Measurements from ENCODE around the gene KRTAP10-11.
"Not testable (repeated sequence)": the region's sequence is repeated elsewhere in the genome, so short reads cannot be mapped to it uniquely, and the experiment has no call there.

The KRTAP10-11 gene

GRCh38 chr21:44686000-44686781 is 40.0 kb downstream of the KRTAP10-11 start:
- H2AFZ ChIP-seq (ENCODE audit: low read length), result peak overlapping the region; percentile 12
- H3K9ac ChIP-seq (ENCODE audit: low read depth, low read length, poor library complexity), result no peak overlapping the region
- no peak overlapping the region for H3K4me3 ChIP-seq (ENCODE audit: low read length in 2 of 2)
- no peaks in the 10 kb centered on the region for H3K79me1 ChIP-seq (ENCODE audit: low read depth, low read length)
- WGBS, 2 donors (ENCODE audit: extremely low coverage in 2 of 2, insufficient read length in 2 of 2, insufficient replicate concordance in 1 of 2), result no CpG with 5 or more reads among the region's 14 CpGs
- H2AK5ac ChIP-seq (ENCODE audit: low read depth, low read length), result no peak overlapping the region
- DNase-seq (ENCODE audit: low spot score), result no peak
- H2BK12ac ChIP-seq (ENCODE audit: low read length), result no peak overlapping the region
- H3K4me2 ChIP-seq (ENCODE audit: insufficient read depth, low read length, poor library complexity, severe bottlenecking), result no peak overlapping the region
- H2BK5ac ChIP-seq (ENCODE audit: low read length), result no peak overlapping the region
- H2BK15ac ChIP-seq (ENCODE audit: low read length), result no peak overlapping the region
- no peak overlapping the region for H4K91ac ChIP-seq (ENCODE audit: low read depth, low read length, poor library complexity)
- H4K8ac ChIP-seq (ENCODE audit: low read depth, low read length), result no peak overlapping the region
- H3K27ac ChIP-seq (replicated peaks; ENCODE audit: low read length), result no peak overlapping the region
- H3K4ac ChIP-seq (ENCODE audit: low read length), result no peak overlapping the region
- no peaks in the 10 kb centered on the region for H3K36me3 ChIP-seq (replicated peaks in 1 of 2; ENCODE audit: control insufficient read depth in 2 of 2, insufficient read depth in 2 of 2, low read length in 2 of 2)
- H3K9me3 ChIP-seq (replicated peaks in 1 of 2; ENCODE audit: control insufficient read depth in 2 of 2, insufficient read depth in 1 of 2, low read depth in 1 of 2, low read length in 2 of 2), result no peaks in the 10 kb centered on the region
- H3K27me3 ChIP-seq (ENCODE audit: control insufficient read depth in 3 of 3, insufficient read depth in 3 of 3, low read depth in 1 of 3, low read length in 3 of 3), result peaks cover 0 to 10% (median 0%) of the 10 kb centered on the region in 3 experiments
- no peak overlapping the region for H2BK120ac ChIP-seq (ENCODE audit: low read depth, low read length)
- H3K14ac ChIP-seq (ENCODE audit: low read length), result no peak overlapping the region
- peaks cover 5 to 13% of the 10 kb centered on the region in 2 donors for H3K4me1 ChIP-seq (ENCODE audit: control insufficient read depth in 2 of 2, insufficient read depth in 1 of 2, low read depth in 1 of 2, low read length in 2 of 2)
- no peak overlapping the region for H3K23ac ChIP-seq (ENCODE audit: low read depth, low read length, poor library complexity)
- H3K18ac ChIP-seq (ENCODE audit: low read length), result peak overlapping the region; percentile 57

- Histone ChIP-seq H2AK5ac (ENCODE audit: low read depth, low read length) (no peak overlapping the region), H3K4ac (ENCODE audit: low read length) (no peak overlapping the region), H3K27ac (replicated peaks; ENCODE audit: low read length) (no peak overlapping the region), H3K36me3 (replicated peaks in 1 of 2; ENCODE audit: control insufficient read depth in 2 of 2, insufficient read depth in 2 of 2, low read length in 2 of 2) (no peaks in the 10 kb centered on the region), H3K9ac (ENCODE audit: low read depth, low read length, poor library complexity) (no peak overlapping the region), H2BK5ac (ENCODE audit: low read length) (no peak overlapping the region), H3K23ac (ENCODE audit: low read depth, low read length, poor library complexity) (no peak overlapping the region), H3K9me3 (replicated peaks in 1 of 2; ENCODE audit: control insufficient read depth in 2 of 2, insufficient read depth in 1 of 2, low read depth in 1 of 2, low read length in 2 of 2) (no peaks in the 10 kb centered on the region), H3K4me2 (ENCODE audit: insufficient read depth, low read length, poor library complexity, severe bottlenecking) (no peak overlapping the region), H2BK12ac (ENCODE audit: low read length) (no peak overlapping the region), H4K8ac (ENCODE audit: low read depth, low read length) (no peak overlapping the region), H3K18ac (ENCODE audit: low read length) (peak overlapping the region; percentile 20), H3K27me3 (ENCODE audit: control insufficient read depth in 3 of 3, insufficient read depth in 3 of 3, low read depth in 1 of 3, low read length in 3 of 3) (peaks cover 0 to 9% (median 0%) of the 10 kb centered on the region in 3 experiments), H2BK120ac (ENCODE audit: low read depth, low read length) (no peak overlapping the region), H2AFZ (ENCODE audit: low read length) (peak overlapping the region; percentile 12), H3K4me1 (ENCODE audit: control insufficient read depth in 2 of 2, insufficient read depth in 1 of 2, low read depth in 1 of 2, low read length in 2 of 2) (peaks cover 5 to 13% of the 10 kb centered on the region in 2 donors), H3K4me3 (ENCODE audit: low read length in 2 of 2) (no peak overlapping the region), H3K79me1 (ENCODE audit: low read depth, low read length) (no peaks in the 10 kb centered on the region), H2BK15ac (ENCODE audit: low read length) (no peak overlapping the region), H3K14ac (ENCODE audit: low read length) (no peak overlapping the region), H4K91ac (ENCODE audit: low read depth, low read length, poor library complexity) (no peak overlapping the region)
- DNase-seq (ENCODE audit: low spot score), result no peak
- no CpG with 5 or more reads among the region's 25 CpGs for WGBS, 2 donors (ENCODE audit: extremely low coverage in 2 of 2, insufficient read length in 2 of 2, insufficient replicate concordance in 1 of 2)
Observed at GRCh38 chr21:44686843-44687561, 40.8 kb downstream of the KRTAP10-11 start.

- Histone ChIP-seq H3K4me2 (ENCODE audit: insufficient read depth, low read length, poor library complexity, severe bottlenecking) (no peak overlapping the region), H3K4me3 (ENCODE audit: low read length in 2 of 2) (no peak overlapping the region), H3K36me3 (replicated peaks in 1 of 2; ENCODE audit: control insufficient read depth in 2 of 2, insufficient read depth in 2 of 2, low read length in 2 of 2) (no peaks in the 10 kb centered on the region), H3K9ac (ENCODE audit: low read depth, low read length, poor library complexity) (peak overlapping the region; percentile 76), H2AK5ac (ENCODE audit: low read depth, low read length) (no peak overlapping the region), H4K91ac (ENCODE audit: low read depth, low read length, poor library complexity) (no peak overlapping the region), H4K8ac (ENCODE audit: low read depth, low read length) (no peak overlapping the region), H3K4ac (ENCODE audit: low read length) (no peak overlapping the region), H3K14ac (ENCODE audit: low read length) (peak overlapping the region; percentile 32), H2BK5ac (ENCODE audit: low read length) (no peak overlapping the region), H3K23ac (ENCODE audit: low read depth, low read length, poor library complexity) (no peak overlapping the region), H2BK12ac (ENCODE audit: low read length) (no peak overlapping the region), H3K9me3 (replicated peaks in 1 of 2; ENCODE audit: control insufficient read depth in 2 of 2, insufficient read depth in 1 of 2, low read depth in 1 of 2, low read length in 2 of 2) (peaks cover 0 to 1% of the 10 kb centered on the region in 2 donors), H2AFZ (ENCODE audit: low read length) (no peak overlapping the region), H3K4me1 (ENCODE audit: control insufficient read depth in 2 of 2, insufficient read depth in 1 of 2, low read depth in 1 of 2, low read length in 2 of 2) (peaks cover 5 to 13% of the 10 kb centered on the region in 2 donors), H3K27ac (replicated peaks; ENCODE audit: low read length) (no peak overlapping the region), H3K27me3 (ENCODE audit: control insufficient read depth in 3 of 3, insufficient read depth in 3 of 3, low read depth in 1 of 3, low read length in 3 of 3) (peaks cover 0 to 9% (median 0%) of the 10 kb centered on the region in 3 experiments), H2BK120ac (ENCODE audit: low read depth, low read length) (no peak overlapping the region), H3K79me1 (ENCODE audit: low read depth, low read length) (no peaks in the 10 kb centered on the region), H2BK15ac (ENCODE audit: low read length) (no peak overlapping the region), H3K18ac (ENCODE audit: low read length) (no peak overlapping the region)
- no peak for DNase-seq (ENCODE audit: low spot score)
- no CpG with 5 or more reads among the region's 11 CpGs for WGBS, 2 donors (ENCODE audit: extremely low coverage in 2 of 2, insufficient read length in 2 of 2, insufficient replicate concordance in 1 of 2)
Observed at GRCh38 chr21:44687671-44688070, 41.5 kb downstream of the KRTAP10-11 start.

GRCh38 chr21:44689740-44690139 is 43.5 kb downstream of the KRTAP10-11 start:
- not testable (repeated sequence) for H3K36me3 ChIP-seq (replicated peaks in 1 of 2; ENCODE audit: control insufficient read depth in 2 of 2, insufficient read depth in 2 of 2, low read length in 2 of 2); H3K27ac ChIP-seq (replicated peaks; ENCODE audit: low read length); H2BK12ac ChIP-seq (ENCODE audit: low read length); DNase-seq (ENCODE audit: low spot score); H3K4ac ChIP-seq (ENCODE audit: low read length); H2BK120ac ChIP-seq (ENCODE audit: low read depth, low read length); H3K4me3 ChIP-seq (ENCODE audit: low read length in 2 of 2); H3K18ac ChIP-seq (ENCODE audit: low read length); H2AK5ac ChIP-seq (ENCODE audit: low read depth, low read length); H2BK5ac ChIP-seq (ENCODE audit: low read length); H4K91ac ChIP-seq (ENCODE audit: low read depth, low read length, poor library complexity); H2AFZ ChIP-seq (ENCODE audit: low read length); H3K27me3 ChIP-seq (ENCODE audit: control insufficient read depth in 3 of 3, insufficient read depth in 3 of 3, low read depth in 1 of 3, low read length in 3 of 3); H2BK15ac ChIP-seq (ENCODE audit: low read length); H4K8ac ChIP-seq (ENCODE audit: low read depth, low read length); H3K79me1 ChIP-seq (ENCODE audit: low read depth, low read length); H3K4me2 ChIP-seq (ENCODE audit: insufficient read depth, low read length, poor library complexity, severe bottlenecking); H3K14ac ChIP-seq (ENCODE audit: low read length); H3K9me3 ChIP-seq (replicated peaks in 1 of 2; ENCODE audit: control insufficient read depth in 2 of 2, insufficient read depth in 1 of 2, low read depth in 1 of 2, low read length in 2 of 2); H3K23ac ChIP-seq (ENCODE audit: low read depth, low read length, poor library complexity); H3K9ac ChIP-seq (ENCODE audit: low read depth, low read length, poor library complexity)
- no CpG with 5 or more reads among the region's 3 CpGs for WGBS, 2 donors (ENCODE audit: extremely low coverage in 2 of 2, insufficient read length in 2 of 2, insufficient replicate concordance in 1 of 2)
- peaks cover 5 to 13% of the 10 kb centered on the region in 2 donors for H3K4me1 ChIP-seq (ENCODE audit: control insufficient read depth in 2 of 2, insufficient read depth in 1 of 2, low read depth in 1 of 2, low read length in 2 of 2)
